H9 (cell line): Measurements from ENCODE around the gene BEND7. TPM values are rescaled to one million over a fixed set of nuclear protein-coding genes. Genes with fewer than 3 reads are reported as not detected.

Experiments used
- DNase-seq: peaks from one replicate; pipeline ENCODE4 v3.0.0-alpha.2; 2017
- H2AFZ ChIP-seq: one replicate; pipeline ENCODE4 v1.6.1; 2013; ENCODE audit warnings: mild to moderate bottlenecking, low read length, control low read depth, moderate library complexity
- H2AK5ac ChIP-seq: 2 replicates; pipeline ENCODE4 v1.6.1; 2013; ENCODE audit warnings: low read length, control low read depth, mixed read lengths; ENCODE audit not compliant: insufficient read length
- H2BK120ac ChIP-seq: one replicate; pipeline ENCODE4 v1.6.1; 2013; ENCODE audit warnings: low read depth, mild to moderate bottlenecking, low read length, control low read depth, inconsistent platforms; ENCODE audit not compliant: poor library complexity, severe bottlenecking
- H2BK12ac ChIP-seq: 2 replicates; pipeline ENCODE4 v1.6.1; 2013; ENCODE audit warnings: low read length, control low read depth, mixed read lengths, low read depth; ENCODE audit not compliant: insufficient read length
- H2BK15ac ChIP-seq: 2 replicates; pipeline ENCODE4 v1.6.1; 2013; ENCODE audit warnings: low read depth, low read length, control low read depth
- H2BK20ac ChIP-seq: one replicate; pipeline ENCODE4 v1.6.1; 2013; ENCODE audit warnings: low read depth, mild to moderate bottlenecking, low read length, control low read depth, inconsistent platforms; ENCODE audit not compliant: poor library complexity, severe bottlenecking
- H2BK5ac ChIP-seq: 2 replicates; pipeline ENCODE4 v1.6.1; 2013; ENCODE audit warnings: low read length, control low read depth, mixed read lengths; ENCODE audit not compliant: insufficient read length
- H3K14ac ChIP-seq: 2 replicates; pipeline ENCODE4 v1.6.1; 2013; ENCODE audit warnings: low read length, control low read depth; ENCODE audit not compliant: insufficient read depth
- H3K18ac ChIP-seq: 2 replicates; pipeline ENCODE4 v1.6.1; 2013; ENCODE audit warnings: low read depth, mild to moderate bottlenecking, mixed read lengths, low read length, control low read depth; ENCODE audit not compliant: insufficient read length
- H3K23ac ChIP-seq: 2 replicates; pipeline ENCODE4 v1.6.1; 2013; ENCODE audit warnings: low read length, control low read depth, mixed read lengths, low read depth; ENCODE audit not compliant: insufficient read length
- H3K23me2 ChIP-seq: 2 replicates; pipeline ENCODE4 v1.6.1; 2013; ENCODE audit warnings: low read depth, mild to moderate bottlenecking, mixed read lengths, low read length, control low read depth; ENCODE audit not compliant: insufficient read length, poor library complexity, severe bottlenecking
- H3K27ac ChIP-seq: 2 replicates; pipeline ENCODE4 v1.5.1; 2013; ENCODE audit warnings: low read length, control low read depth, mixed read lengths, low read depth; ENCODE audit not compliant: insufficient read length
- H3K27me3 ChIP-seq: 2 replicates; pipeline ENCODE4 v1.6.1; 2013; ENCODE audit warnings: low read length, control low read depth, inconsistent platforms; ENCODE audit not compliant: insufficient read depth
- H3K4ac ChIP-seq: 2 replicates; pipeline ENCODE4 v1.6.1; 2013; ENCODE audit warnings: low read depth, mild to moderate bottlenecking, control low read depth, inconsistent platforms, low read length, moderate library complexity
- H3K4me1 ChIP-seq: 2 replicates; pipeline ENCODE4 v1.6.1; 2013; ENCODE audit warnings: low read length, control low read depth, inconsistent platforms; ENCODE audit not compliant: insufficient read depth
- H3K4me2 ChIP-seq: 2 replicates; pipeline ENCODE4 v1.6.1; 2013; ENCODE audit warnings: low read length, control low read depth, mixed read lengths; ENCODE audit not compliant: insufficient read length, insufficient read depth
- H3K56ac ChIP-seq: 2 replicates; pipeline ENCODE4 v1.6.1; 2013; ENCODE audit warnings: low read depth, mild to moderate bottlenecking, mixed read lengths, low read length, control low read depth; ENCODE audit not compliant: insufficient read length
- H3K79me1 ChIP-seq: 2 replicates; pipeline ENCODE4 v1.6.1; 2013; ENCODE audit warnings: low read depth, mild to moderate bottlenecking, moderate library complexity, low read length, control low read depth, inconsistent platforms; ENCODE audit not compliant: insufficient read depth, poor library complexity, severe bottlenecking
- H3K79me2 ChIP-seq: 2 replicates; pipeline ENCODE4 v1.6.1; 2013; ENCODE audit warnings: low read length, control low read depth, inconsistent platforms; ENCODE audit not compliant: insufficient read depth
- H3K9ac ChIP-seq: 2 replicates; pipeline ENCODE4 v1.6.1; 2013; ENCODE audit warnings: low read length, control low read depth, mixed read lengths; ENCODE audit not compliant: insufficient read length; ENCODE audit errors: extremely low read depth
- H3K9me3 ChIP-seq: one replicate; pipeline ENCODE4 v1.6.1; 2013; ENCODE audit warnings: low read depth, low read length, inconsistent platforms; ENCODE audit not compliant: control insufficient read depth
- H3T11ph ChIP-seq: one replicate; pipeline ENCODE4 v1.6.1; 2013; ENCODE audit warnings: mild to moderate bottlenecking, low read length, control low read depth, inconsistent platforms
- H4K20me1 ChIP-seq: one replicate; pipeline ENCODE4 v1.6.1; 2013; ENCODE audit not compliant: control insufficient read depth, insufficient read length, insufficient read depth
- H4K5ac ChIP-seq: 2 replicates; pipeline ENCODE4 v1.6.1; 2013; ENCODE audit warnings: low read depth, mild to moderate bottlenecking, mixed read lengths, low read length, control low read depth; ENCODE audit not compliant: insufficient read length
- H4K8ac ChIP-seq: replicated peaks from 2 replicates; pipeline ENCODE4 v1.6.1; 2013; ENCODE audit warnings: low read length, control low read depth, mixed read lengths, low read depth; ENCODE audit not compliant: insufficient read length
- H4K91ac ChIP-seq: 2 replicates; pipeline ENCODE4 v1.6.1; 2013; ENCODE audit warnings: low read depth, mild to moderate bottlenecking, moderate library complexity, mixed read lengths, low read length, control low read depth; ENCODE audit not compliant: insufficient read length
- H3K27ac Mint-ChIP-seq, 3 experiments: 2 replicates in 2 of 3; 3 replicates in 1 of 3; pipeline ENCODE4 v1.8.0; 2020 to 2021; ENCODE audit warnings: mixed read lengths in 3 of 3, mild to moderate bottlenecking in 1 of 3, moderate library complexity in 1 of 3
- H3K27me3 Mint-ChIP-seq: 2 replicates; pipeline ENCODE4 v1.8.0; 2021; ENCODE audit warnings: low read depth, mild to moderate bottlenecking, moderate library complexity, mixed read lengths
- H3K36me3 Mint-ChIP-seq, 3 experiments: 2 replicates in 2 of 3; 3 replicates in 1 of 3; pipeline ENCODE4 v1.8.0; 2020 to 2021; ENCODE audit warnings: low read depth in 3 of 3, mixed read lengths in 3 of 3; ENCODE audit not compliant: insufficient read depth in 1 of 3
- H3K4me1 Mint-ChIP-seq, 2 experiments: 2 replicates each; pipeline ENCODE4 v1.8.0; 2020; ENCODE audit warnings: mixed read lengths in 2 of 2
- H3K4me3 Mint-ChIP-seq, 2 experiments: 2 replicates in 1 of 2; 3 replicates in 1 of 2; pipeline ENCODE4 v1.8.0; 2020 to 2021; ENCODE audit warnings: mild to moderate bottlenecking in 2 of 2, mixed read lengths in 2 of 2, moderate library complexity in 1 of 2
- H3K9me3 Mint-ChIP-seq, 2 experiments: 2 replicates in 1 of 2; 3 replicates in 1 of 2; pipeline ENCODE4 v1.8.0; 2020; ENCODE audit warnings: mild to moderate bottlenecking in 2 of 2, mixed read lengths in 2 of 2, moderate library complexity in 1 of 2
- WGBS: extraction: QIAGEN DNeasy Blood & Tissue Kit; methylation state at CpG from one replicate; pipeline ENCODE4 v1.1.7; 2013; ENCODE audit warnings: missing lambda C conversion rate, low lambda C conversion rate, mixed read lengths; ENCODE audit not compliant: insufficient read length; ENCODE audit errors: extremely low coverage; 5-methylcytosine and 5-hydroxymethylcytosine counted together
- total RNA-seq: library from RNA; stranded (reverse); gene quantifications from 2 replicates; pipeline ENCODE4 v1.2.1, GENCODE V29; 2021
- TF ChIP-seq, protein P1 (sequence below): fragments of 200-600 bp; sonication (generic); conservative IDR thresholded peaks from 3 replicates; pipeline ENCODE4 v1.8.0; 2021; ENCODE audit warnings: antibody characterized with exemption, mild to moderate bottlenecking

The BEND7 gene
- total RNA-seq, 1 experiment from 2014 or later, result 17.7 TPM

GRCh38 chr10:13453896-13454295 is 74.9 kb downstream of the BEND7 start:
- H2BK20ac ChIP-seq, result no peak overlapping the region
- no peaks in the 10 kb centered on the region for H3K23me2 ChIP-seq
- H4K5ac ChIP-seq, result no peak overlapping the region
- H3K4me1 Mint-ChIP-seq, result peaks cover 7 to 11% of the 10 kb centered on the region in 2 experiments
- H2BK15ac ChIP-seq, result no peak overlapping the region
- no peak overlapping the region for H4K8ac ChIP-seq
- no peak overlapping the region for H3K9ac ChIP-seq
- H3K4me1 ChIP-seq, result no peaks in the 10 kb centered on the region
- H3K27me3 Mint-ChIP-seq, result no peaks in the 10 kb centered on the region; the same call in 1 of the 2 replicates
- H3K9me3 ChIP-seq, result no peaks in the 10 kb centered on the region
- H2AK5ac ChIP-seq, result no peak overlapping the region
- H3K14ac ChIP-seq, result no peak overlapping the region
- TF ChIP-seq, protein P1, sequence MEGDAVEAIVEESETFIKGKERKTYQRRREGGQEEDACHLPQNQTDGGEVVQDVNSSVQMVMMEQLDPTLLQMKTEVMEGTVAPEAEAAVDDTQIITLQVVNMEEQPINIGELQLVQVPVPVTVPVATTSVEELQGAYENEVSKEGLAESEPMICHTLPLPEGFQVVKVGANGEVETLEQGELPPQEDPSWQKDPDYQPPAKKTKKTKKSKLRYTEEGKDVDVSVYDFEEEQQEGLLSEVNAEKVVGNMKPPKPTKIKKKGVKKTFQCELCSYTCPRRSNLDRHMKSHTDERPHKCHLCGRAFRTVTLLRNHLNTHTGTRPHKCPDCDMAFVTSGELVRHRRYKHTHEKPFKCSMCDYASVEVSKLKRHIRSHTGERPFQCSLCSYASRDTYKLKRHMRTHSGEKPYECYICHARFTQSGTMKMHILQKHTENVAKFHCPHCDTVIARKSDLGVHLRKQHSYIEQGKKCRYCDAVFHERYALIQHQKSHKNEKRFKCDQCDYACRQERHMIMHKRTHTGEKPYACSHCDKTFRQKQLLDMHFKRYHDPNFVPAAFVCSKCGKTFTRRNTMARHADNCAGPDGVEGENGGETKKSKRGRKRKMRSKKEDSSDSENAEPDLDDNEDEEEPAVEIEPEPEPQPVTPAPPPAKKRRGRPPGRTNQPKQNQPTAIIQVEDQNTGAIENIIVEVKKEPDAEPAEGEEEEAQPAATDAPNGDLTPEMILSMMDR, result no peak
- H3K4me2 ChIP-seq, result no peak overlapping the region
- no peak overlapping the region for H3K18ac ChIP-seq
- no peak overlapping the region for H2BK12ac ChIP-seq
- H3K79me1 ChIP-seq, result no peaks in the 10 kb centered on the region
- no peaks in the 10 kb centered on the region for H3K36me3 Mint-ChIP-seq
- H3K79me2 ChIP-seq, result no peaks in the 10 kb centered on the region
- H4K91ac ChIP-seq, result no peak overlapping the region
- H3K9me3 Mint-ChIP-seq, result no peaks in the 10 kb centered on the region
- H3K27me3 ChIP-seq, result no peaks in the 10 kb centered on the region
- H3K56ac ChIP-seq, result no peak overlapping the region
- WGBS, result no CpG with 5 or more reads among the region's 8 CpGs
- H3T11ph ChIP-seq, result no peak overlapping the region
- H3K4ac ChIP-seq, result no peak overlapping the region
- no peak overlapping the region for H2BK120ac ChIP-seq
- no peak overlapping the region for H2AFZ ChIP-seq
- DNase-seq, result no peak
- H3K27ac Mint-ChIP-seq, result peak overlapping the region in 2 of 3 experiments; percentile 1 to 49; a peak in 2 of 7 replicates
- no peak overlapping the region for H2BK5ac ChIP-seq
- H3K27ac ChIP-seq, result no peak overlapping the region
- H3K4me3 Mint-ChIP-seq, result no peak overlapping the region
- H4K20me1 ChIP-seq, result no peaks in the 10 kb centered on the region
- H3K23ac ChIP-seq, result no peak overlapping the region
